GM18858 (cell line): ENCODE data around the gene AUTS2.

Experiments
- ATAC-seq: cut with Tn5 transposase; IDR thresholded peaks from one replicate; pipeline ENCODE4 v1.9.1; 2021; ENCODE audit not compliant: unreplicated experiment

The AUTS2 gene

DNA sequence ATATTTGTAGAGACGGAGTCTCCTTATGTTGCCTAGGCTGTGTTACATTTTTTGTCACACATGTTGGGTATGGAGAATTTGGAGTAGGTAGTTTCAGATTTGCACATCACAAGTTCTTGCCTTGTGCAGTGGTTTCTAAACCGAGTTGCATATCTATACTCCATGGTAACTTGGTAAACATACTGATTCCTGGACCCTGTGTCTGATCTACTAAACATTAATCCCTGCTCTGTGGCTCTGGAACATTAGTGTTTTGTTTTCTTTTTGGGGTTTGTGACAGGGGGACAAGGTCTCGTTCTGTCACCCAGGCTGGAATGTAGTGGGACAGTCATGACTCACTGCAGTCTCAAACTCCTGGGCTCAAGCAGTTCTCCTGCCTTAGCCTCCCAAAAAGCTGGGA lies 24.7 kb downstream of the AUTS2 start:
- ATAC-seq: no peak

- ATAC-seq: no peak
Observed at GRCh38 chr7:69624435-69625230, 26.4 kb downstream of the AUTS2 start.

DNA sequence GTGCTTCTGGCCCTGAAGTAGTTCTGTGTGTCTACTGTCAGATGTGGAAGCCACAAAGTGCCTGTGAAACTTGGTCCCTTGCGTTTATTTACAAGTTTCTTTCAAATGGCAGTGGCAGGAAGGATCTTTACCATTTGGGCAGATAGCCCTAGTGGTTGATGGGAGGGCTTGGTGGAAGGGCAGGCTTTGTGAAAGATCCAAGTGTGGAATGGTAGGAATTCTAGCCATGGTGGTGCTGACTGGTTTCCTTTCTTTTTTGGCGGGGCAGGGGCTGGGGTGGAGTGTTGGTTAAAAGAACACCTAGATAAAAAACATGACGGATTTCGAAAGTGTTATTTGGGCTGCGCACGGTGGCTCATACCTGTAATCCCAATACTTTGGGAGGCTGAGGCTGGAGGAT lies 27.0 kb downstream of the AUTS2 start:
- no peak for ATAC-seq

GRCh38 chr7:69625798-69626197 lies 27.5 kb downstream of the AUTS2 start:
- no peak for ATAC-seq

GRCh38 chr7:69630292-69630691 lies 32.0 kb downstream of the AUTS2 start:
- ATAC-seq: no peak

- no peak for ATAC-seq
Observed at GRCh38 chr7:69631131-69631530, 32.9 kb downstream of the AUTS2 start.

GRCh38 chr7:69632280-69632679 lies 34.0 kb downstream of the AUTS2 start:
- ATAC-seq: no peak

DNA sequence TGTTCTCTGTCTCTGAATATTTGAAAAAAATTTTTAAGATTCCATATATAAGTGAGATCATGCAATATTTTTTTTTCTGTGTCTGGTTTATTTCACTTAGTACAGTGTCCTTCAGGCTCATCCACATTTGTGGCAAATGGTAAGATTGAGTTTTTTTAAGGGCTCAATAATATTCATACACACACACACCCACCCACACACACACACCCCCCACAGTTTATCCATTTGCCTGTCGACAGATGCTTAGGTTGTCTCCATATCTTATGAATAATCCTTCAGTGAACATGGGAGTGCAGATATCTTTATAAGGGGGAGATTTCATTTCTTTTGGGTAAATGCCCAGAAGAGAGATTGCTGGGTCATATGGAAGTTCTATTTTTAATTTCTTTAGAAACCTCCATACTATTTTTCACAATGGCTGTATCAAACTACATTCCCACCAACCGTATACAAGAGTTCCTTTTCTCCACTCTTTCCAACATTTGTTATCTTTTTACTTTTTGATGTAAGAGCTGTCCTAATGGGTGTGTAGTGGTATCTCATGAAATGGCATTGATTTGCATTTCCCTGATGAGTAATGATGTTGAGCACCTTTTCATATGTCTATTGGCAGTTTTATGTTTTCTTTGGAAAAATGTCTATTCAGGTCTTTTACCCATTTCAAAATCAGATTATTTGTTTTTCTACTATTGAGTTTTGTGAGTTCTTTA lies 35.0 kb downstream of the AUTS2 start:
- no peak for ATAC-seq

GRCh38 chr7:69635555-69636185 lies 37.4 kb downstream of the AUTS2 start:
- ATAC-seq: no peak

DNA sequence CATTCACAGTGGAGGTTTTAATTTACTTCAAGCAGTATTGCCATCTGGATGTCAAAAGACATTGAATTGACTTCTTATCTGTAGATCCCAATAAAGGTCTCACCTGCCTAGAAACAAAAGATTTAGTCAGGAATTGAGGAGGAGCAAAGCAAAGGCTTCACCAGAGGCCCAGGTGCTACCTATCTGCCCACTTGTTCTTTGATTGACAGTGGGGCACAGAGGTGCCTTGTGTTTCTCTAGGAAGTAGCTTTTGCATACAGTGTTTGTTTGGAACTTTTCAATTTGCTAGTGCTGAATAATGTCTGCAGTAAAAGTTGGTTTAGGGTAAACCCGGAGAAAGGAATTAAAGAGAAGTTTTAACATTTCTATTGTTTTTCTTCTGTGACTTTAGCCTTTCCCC lies 40.4 kb downstream of the AUTS2 start:
- no peak for ATAC-seq

- no peak for ATAC-seq
Observed at GRCh38 chr7:69640216-69640615, 41.9 kb downstream of the AUTS2 start.

GRCh38 chr7:69640925-69641594 lies 42.8 kb downstream of the AUTS2 start:
- ATAC-seq: no peak

DNA sequence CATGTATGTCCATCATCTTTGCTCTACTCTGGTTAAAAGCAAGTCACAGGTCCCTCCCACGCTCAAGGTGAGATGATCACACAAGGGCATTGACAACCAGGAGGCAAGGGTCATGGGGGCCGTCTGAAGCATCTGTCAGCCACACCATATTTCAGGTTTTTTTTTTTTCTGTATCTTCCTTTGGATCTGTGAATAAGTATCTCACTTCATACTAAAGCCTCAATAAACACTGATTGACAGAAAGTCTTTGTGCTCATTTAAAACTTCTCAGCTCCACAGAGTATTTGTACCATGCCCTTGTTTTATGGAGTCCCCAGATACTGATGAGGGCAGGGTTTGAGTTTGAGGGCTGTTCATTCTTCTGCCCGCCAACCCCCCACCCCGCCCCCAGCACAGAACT lies 45.0 kb downstream of the AUTS2 start:
- no peak for ATAC-seq

- no peak for ATAC-seq
Observed at GRCh38 chr7:69643708-69644445, 45.6 kb downstream of the AUTS2 start.

- ATAC-seq: no peak
Observed at GRCh38 chr7:69645683-69646082, 47.4 kb downstream of the AUTS2 start.

DNA sequence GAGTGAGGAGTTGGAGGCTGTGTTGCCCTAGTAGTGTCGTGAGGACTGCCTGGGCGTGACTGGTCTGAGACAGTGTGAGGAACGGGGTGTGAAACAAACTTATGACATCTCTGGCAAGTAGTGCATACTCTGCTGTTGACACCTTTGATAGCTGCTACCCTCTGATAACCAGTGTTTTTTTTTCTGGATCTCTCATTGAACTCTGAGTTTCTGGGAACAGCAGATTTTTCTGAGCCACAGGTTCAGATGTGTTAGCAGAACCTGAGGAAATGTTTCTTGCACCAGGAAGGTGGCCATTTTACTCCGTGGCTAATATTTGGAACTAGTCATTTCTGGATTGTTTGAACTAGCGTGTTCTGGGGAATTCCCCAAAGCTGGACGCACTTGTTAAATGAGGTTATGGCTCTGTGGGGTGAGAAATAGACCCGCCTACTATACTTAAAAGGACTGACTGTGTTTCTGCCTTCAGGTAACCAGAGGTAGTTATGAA lies 52.9 kb downstream of the AUTS2 start:
- peak; percentile 80 for ATAC-seq

DNA sequence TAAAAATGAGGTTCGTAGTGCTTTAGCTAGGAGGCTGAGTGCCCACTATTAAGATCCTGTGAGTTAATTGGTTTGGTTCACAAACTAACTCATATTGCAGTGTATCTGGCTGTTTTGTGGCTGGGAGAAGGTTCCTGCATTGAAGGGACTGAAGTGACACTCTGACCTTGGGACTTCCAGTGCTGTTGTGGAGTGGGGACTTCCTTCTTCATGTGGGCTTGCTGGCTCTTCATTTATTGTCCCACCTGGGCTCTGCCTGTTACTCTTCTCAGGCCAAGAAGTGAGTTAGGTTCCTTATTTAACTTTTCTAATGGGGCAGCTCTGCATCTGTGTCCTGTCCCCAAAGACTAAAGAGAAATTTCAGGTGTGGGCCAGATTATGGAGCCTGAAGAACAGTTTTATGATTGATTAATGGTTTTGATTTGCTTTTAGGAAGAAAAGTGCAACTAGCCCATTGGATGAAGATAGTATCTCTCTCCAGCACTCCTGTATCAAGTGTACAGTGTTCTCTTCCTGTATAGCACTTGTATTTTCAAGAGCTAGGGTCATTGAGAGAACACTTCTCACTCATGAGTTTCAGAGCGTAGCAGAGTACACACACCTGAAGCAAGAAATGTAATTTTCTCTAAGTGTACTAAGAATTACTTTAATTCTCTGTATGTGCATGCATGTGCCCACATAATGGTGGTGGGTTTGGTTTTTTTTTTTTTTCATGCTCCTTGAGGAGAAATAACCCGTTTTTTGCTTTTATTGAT lies 54.8 kb downstream of the AUTS2 start:
- ATAC-seq: no peak

DNA sequence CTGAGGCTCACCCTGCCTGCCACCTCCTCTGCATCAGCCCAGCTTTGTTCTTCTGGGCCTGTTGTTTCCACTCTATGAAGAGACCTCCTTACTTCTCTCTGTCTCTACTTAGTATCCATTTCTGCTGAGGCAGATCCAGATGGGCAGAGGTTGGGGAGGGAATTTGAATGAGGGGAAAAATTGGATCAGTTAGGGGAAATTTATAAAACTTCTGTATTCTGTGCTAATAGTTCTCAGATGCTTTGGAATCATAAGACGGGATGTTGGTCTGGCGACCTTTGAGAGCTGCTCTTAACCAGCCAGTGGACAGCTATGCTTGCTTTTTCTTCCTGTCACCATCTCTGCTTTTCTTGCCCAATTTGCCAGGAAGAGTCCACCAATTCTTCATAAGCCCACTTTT lies 55.5 kb downstream of the AUTS2 start:
- ATAC-seq: no peak

DNA sequence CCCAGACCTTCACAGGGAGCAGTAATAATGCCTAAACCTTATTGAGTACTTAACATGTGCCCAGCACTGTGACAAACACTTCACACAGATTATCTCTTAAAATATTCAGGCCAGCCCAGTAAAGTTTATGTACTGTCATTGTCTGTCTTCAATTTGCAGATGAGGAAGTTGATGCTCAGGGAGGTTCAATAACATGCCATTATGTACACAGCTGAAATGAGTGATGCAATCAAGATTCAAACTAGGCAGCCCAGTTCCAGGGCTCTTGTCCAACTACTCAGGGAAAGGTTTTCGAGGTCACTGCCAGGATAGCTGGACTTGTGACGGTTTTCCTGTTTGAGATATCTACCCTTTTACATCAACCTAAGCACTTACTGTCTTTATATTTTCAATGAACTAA lies 56.1 kb downstream of the AUTS2 start:
- no peak for ATAC-seq
